ENCODE measurements around the gene CDK5.

CDK5 gene

GRCh38 chr7:151086802-151087244 lies 29.1 kb upstream of the CDK5 start:
- no peak for DNase-seq

GRCh38 chr7:151085691-151086620 lies 28.3 kb upstream of the CDK5 start, which contains the start of gene AGAP3:
Gene AGAP3 (plus strand): TSS chr7:151086475. CDS start chr7:151086742, 267 bp downstream.
- DNase-seq, result peak; percentile 29

- no peak for DNase-seq
Measured at GRCh38 chr7:151085329-151085690, 27.6 kb upstream of the CDK5 start.

- DNase-seq, result no peak
Measured at GRCh38 chr7:151083824-151084160, 26.1 kb upstream of the CDK5 start.

GRCh38 chr7:151083071-151083823 lies 25.6 kb upstream of the CDK5 start, which contains the start of gene TMUB1:
Gene TMUB1 (minus strand): TSS chr7:151083493. CDS start chr7:151082563, 930 bp downstream.
- DNase-seq, result peak; percentile 74

GRCh38 chr7:151082141-151083070 lies 24.7 kb upstream of the CDK5 start:
- DNase-seq, result no peak

- no peak for DNase-seq
Measured at GRCh38 chr7:151081170-151082101, 23.7 kb upstream of the CDK5 start.

GRCh38 chr7:151080522-151081169 lies 22.9 kb upstream of the CDK5 start, which contains the start of gene FASTK:
Gene FASTK (minus strand): TSS chr7:151080809. CDS start chr7:151080766, 43 bp downstream.
- DNase-seq, result peak; percentile 78

GRCh38 chr7:151080067-151080521 lies 22.4 kb upstream of the CDK5 start:
- no peak for DNase-seq

- DNase-seq, result no peak
Measured at GRCh38 chr7:151079199-151079910, 21.7 kb upstream of the CDK5 start.

GRCh38 chr7:151078233-151079040 lies 20.7 kb upstream of the CDK5 start:
- no peak for DNase-seq

- no peak for DNase-seq
Measured at GRCh38 chr7:151077705-151078232, 20.1 kb upstream of the CDK5 start.

GRCh38 chr7:151076863-151077704 lies 19.4 kb upstream of the CDK5 start:
- no peak for DNase-seq

GRCh38 chr7:151075978-151076426 lies 18.3 kb upstream of the CDK5 start:
- DNase-seq, result no peak

- DNase-seq, result no peak
Measured at GRCh38 chr7:151075662-151075971, 17.9 kb upstream of the CDK5 start.

- no peak for DNase-seq
Measured at GRCh38 chr7:151074817-151075661, 17.3 kb upstream of the CDK5 start.

GRCh38 chr7:151073990-151074389 lies 16.3 kb upstream of the CDK5 start:
- no peak for DNase-seq
